A549 (cell line): ENCODE results near the gene EFEMP1. TPM values are rescaled to one million over a fixed set of nuclear protein-coding genes. Genes with fewer than 3 reads are reported as not detected.

Source experiments
- ATAC-seq, 2 experiments: fragments of 200-7000 bp in 1 of 2; fragments of >200 bp in 1 of 2; cut with Nextera tagmentation in 1 of 2; cut with Tn5 transposase in 1 of 2; 3 replicates each; pipeline versions ENCODE4 v1.8.0 to v1.9.1; 2018 to 2020; ENCODE audit warnings: mild to moderate bottlenecking in 1 of 2, moderate library complexity in 1 of 2
- CTCF ChIA-PET: fragments of 300-600 bp; sonication (Branson Sonifier 250); formaldehyde crosslinking; extraction: SDS; loops from one replicate; lab custom pipeline; 2021; ENCODE audit warnings: antibody characterized with exemption, inconsistent platforms; lab: Yijun Ruan, JAX
- POLR2A ChIA-PET: fragments of 350-600 bp; formaldehyde crosslinking; extraction: SDS; loops from one replicate; lab custom pipeline; 2021; ENCODE audit warnings: antibody characterized with exemption, inconsistent platforms; lab: Yijun Ruan, JAX
- DNase-seq, 2 experiments: peaks; one replicate each; pipeline versions ENCODE4 v3.0.0 to v3.0.0-alpha.2; 2011 to 2016; ENCODE audit warnings: low read depth in 1 of 2, low spot score in 1 of 2
- FAIRE-seq: peaks from 2 replicates; lab custom pipeline; 2011; peaks lifted over from hg19 to GRCh38; lab: Jason Lieb, UNC
- H3K27ac ChIP-seq, 2 experiments: fragments of >200 bp; sonication (Bioruptor Twin); formaldehyde crosslinking; 3 replicates each; pipeline ENCODE4 v1.5.1; 2016 to 2017
- H3K4me1 ChIP-seq: fragments of >200 bp; sonication (Bioruptor Twin); formaldehyde crosslinking; 3 replicates; pipeline ENCODE4 v1.6.1; 2016
- H3K4me2 ChIP-seq: fragments of >200 bp; sonication (Bioruptor Twin); formaldehyde crosslinking; 3 replicates; pipeline ENCODE4 v1.6.1; 2016
- H3K4me3 ChIP-seq: fragments of >200 bp; sonication (Bioruptor Twin); formaldehyde crosslinking; 3 replicates; pipeline ENCODE4 v1.5.1; 2016
- H3K9me3 ChIP-seq: fragments of >200 bp; sonication (Bioruptor Twin); formaldehyde crosslinking; 3 replicates; pipeline ENCODE4 v1.6.1; 2016
- CBX2 ChIP-seq: fragments of 200-600 bp; sonication (generic); IDR thresholded peaks from 2 replicates; pipeline ENCODE4 v1.6.1; 2016; ENCODE audit warnings: low read depth, mild to moderate bottlenecking, borderline replicate concordance
- CEBPB ChIP-seq, 2 experiments: fragments of >200 bp in 1 of 2; sonication (Bioruptor Twin) in 1 of 2; formaldehyde crosslinking in 1 of 2; IDR thresholded peaks; 2 replicates each; pipeline ENCODE4 v1.6.1; 2012 to 2016
- CHD2 ChIP-seq: fragments of 150-350 bp; IDR thresholded peaks from 2 replicates; pipeline ENCODE4 v1.6.1; 2014; ENCODE audit warnings: low read length; ENCODE audit not compliant: partially characterized antibody
- FOXS1 ChIP-seq: fragments of 250-450 bp; sonication (Bioruptor Pico); IDR thresholded peaks from 2 replicates; pipeline ENCODE4 v1.5.0; 2020; ENCODE audit warnings: mild to moderate bottlenecking, moderate library complexity
- HEYL ChIP-seq: fragments of 250-450 bp; sonication (Bioruptor Pico); IDR thresholded peaks from 2 replicates; pipeline ENCODE4 v1.8.0; 2021; ENCODE audit warnings: mild to moderate bottlenecking, moderate library complexity
- HOXA7 ChIP-seq: fragments of 250-450 bp; sonication (Bioruptor Pico); IDR thresholded peaks from 2 replicates; pipeline ENCODE4 v1.5.0; 2020; ENCODE audit warnings: mild to moderate bottlenecking, moderate library complexity
- HOXB13 ChIP-seq: fragments of 250-450 bp; sonication (Bioruptor Pico); IDR thresholded peaks from 2 replicates; pipeline ENCODE4 v1.5.0; 2020; ENCODE audit warnings: low read depth, mild to moderate bottlenecking, moderate library complexity
- JUNB ChIP-seq: fragments of >200 bp; sonication (Bioruptor Twin); formaldehyde crosslinking; IDR thresholded peaks from 2 replicates; pipeline ENCODE4 v1.6.1; 2016
- KDM1A ChIP-seq: fragments of 200-600 bp; sonication (generic); IDR thresholded peaks from 2 replicates; pipeline ENCODE4 v1.6.1; 2016; ENCODE audit warnings: low read depth, mild to moderate bottlenecking
- KDM5A ChIP-seq: fragments of 200-600 bp; sonication (generic); IDR thresholded peaks from 2 replicates; pipeline ENCODE4 v1.6.1; 2016; ENCODE audit warnings: antibody characterized with exemption, mild to moderate bottlenecking
- MAFK ChIP-seq: fragments of 450-650 bp; IDR thresholded peaks from 2 replicates; pipeline ENCODE4 v1.6.1; 2014; ENCODE audit not compliant: partially characterized antibody
- MYC ChIP-seq: IDR thresholded peaks from 2 replicates; pipeline ENCODE4 v1.6.1; 2012; ENCODE audit warnings: mild to moderate bottlenecking, inconsistent platforms, low read length, improper control_type of control experiment, borderline replicate concordance
- NPAS2 ChIP-seq: fragments of 250-450 bp; sonication (Bioruptor Pico); IDR thresholded peaks from 2 replicates; pipeline ENCODE4 v1.8.0; 2022; ENCODE audit warnings: mild to moderate bottlenecking, moderate library complexity, borderline replicate concordance
- PHF8 ChIP-seq: fragments of 200-600 bp; sonication (generic); IDR thresholded peaks from 2 replicates; pipeline ENCODE4 v1.6.1; 2016; ENCODE audit warnings: low read depth, mild to moderate bottlenecking, antibody characterized with exemption, moderate library complexity, borderline replicate concordance
- POLR2A ChIP-seq: IDR thresholded peaks from 2 replicates; pipeline ENCODE4 v1.6.1; 2012; ENCODE audit warnings: mild to moderate bottlenecking, low read length
- POLR2AphosphoS2 ChIP-seq: conservative IDR thresholded peaks from 2 replicates; pipeline ENCODE4 v1.6.1; 2012; ENCODE audit warnings: low read length, improper control_type of control experiment, inconsistent platforms
- RAD21 ChIP-seq, 2 experiments: fragments of >200 bp in 1 of 2; sonication (Bioruptor Twin) in 1 of 2; formaldehyde crosslinking in 1 of 2; IDR thresholded peaks in 1 of 2; conservative IDR thresholded peaks in 1 of 2; 2 replicates in 1 of 2; 3 replicates in 1 of 2; pipeline ENCODE4 v1.6.1; 2012 to 2018; ENCODE audit warnings: inconsistent platforms in 1 of 2
- RARB ChIP-seq: fragments of 250-450 bp; sonication (Bioruptor Pico); IDR thresholded peaks from 2 replicates; pipeline ENCODE4 v1.8.0; 2021; ENCODE audit warnings: mild to moderate bottlenecking, moderate library complexity
- RCOR1 ChIP-seq: fragments of 150-350 bp; IDR thresholded peaks from 2 replicates; pipeline ENCODE4 v1.6.1; 2014; ENCODE audit warnings: antibody characterized with exemption, low read length, low read depth
- RFX5 ChIP-seq: fragments of 450-650 bp; IDR thresholded peaks from 2 replicates; pipeline ENCODE4 v1.7.1; 2014; ENCODE audit warnings: antibody characterized with exemption, mild to moderate bottlenecking, moderate library complexity
- RNF2 ChIP-seq: fragments of 200-600 bp; sonication (generic); IDR thresholded peaks from 2 replicates; pipeline ENCODE4 v1.6.1; 2016; ENCODE audit warnings: low read depth, mild to moderate bottlenecking, antibody characterized with exemption, moderate library complexity, borderline replicate concordance
- SMC3 ChIP-seq: fragments of >200 bp; sonication (Bioruptor Twin); formaldehyde crosslinking; IDR thresholded peaks from 3 replicates; pipeline ENCODE4 v1.6.1; 2018; ENCODE audit warnings: inconsistent platforms
- SREBF2 ChIP-seq: fragments of 450-650 bp; IDR thresholded peaks from 2 replicates; pipeline ENCODE4 v1.6.1; 2014; ENCODE audit warnings: mild to moderate bottlenecking, moderate library complexity
- TFCP2L1 ChIP-seq: fragments of 250-450 bp; sonication (Bioruptor Pico); IDR thresholded peaks from 2 replicates; pipeline ENCODE4 v1.5.0; 2021; ENCODE audit warnings: mild to moderate bottlenecking
- ZC3H11A ChIP-seq: fragments of 450-650 bp; IDR thresholded peaks from 2 replicates; pipeline ENCODE4 v1.6.1; 2014; ENCODE audit warnings: antibody characterized with exemption, mild to moderate bottlenecking
- ZFP36 ChIP-seq: fragments of 450-650 bp; IDR thresholded peaks from 2 replicates; pipeline ENCODE4 v1.6.1; 2014; ENCODE audit warnings: borderline replicate concordance; ENCODE audit not compliant: partially characterized antibody
- ZSCAN20 ChIP-seq: fragments of 250-450 bp; sonication (Bioruptor Pico); IDR thresholded peaks from 2 replicates; pipeline ENCODE4 v1.8.0; 2022; ENCODE audit warnings: mild to moderate bottlenecking, moderate library complexity
- WGBS: methylation state at CpG from one replicate; pipeline ENCODE4 v1.1.6; 2017; ENCODE audit errors: missing lambda C conversion rate; 5-methylcytosine and 5-hydroxymethylcytosine counted together
- polyA plus RNA-seq, 4 experiments: library from polyadenylated mRNA; depleted of rRNA in 3 of 4; stranded (reverse); fragments of >200 nt; fragmentation: RNase III in 1 of 4; extraction: RNeasy Plus Mini Kit Qiagen cat#74134 plus additional on column Dnase treatment in 1 of 4; gene quantifications; 2 replicates in 3 of 4; 3 replicates in 1 of 4; pipeline ENCODE4 v1.2.3, GENCODE V29; 2011 to 2017
- TF ChIP-seq, protein P1 (sequence below): fragments of >200 bp; sonication (Bioruptor Twin); formaldehyde crosslinking; IDR thresholded peaks from 3 replicates; pipeline ENCODE4 v1.6.1; 2016
- TF ChIP-seq, protein P2 (sequence below): fragments of 450-650 bp; IDR thresholded peaks from 2 replicates; pipeline ENCODE4 v1.6.1; 2014; ENCODE audit warnings: antibody characterized with exemption
- TF ChIP-seq, protein P3 (sequence below): fragments of 250-450 bp; sonication (Bioruptor Pico); IDR thresholded peaks from 2 replicates; pipeline ENCODE4 v1.5.0; 2021; ENCODE audit warnings: mild to moderate bottlenecking, moderate library complexity, borderline replicate concordance
- TF ChIP-seq, protein P4 (sequence below): IDR thresholded peaks from 2 replicates; pipeline ENCODE4 v1.6.1; 2012; ENCODE audit warnings: low read depth, borderline replicate concordance

The EFEMP1 gene
- polyA plus RNA-seq, 2 of the 4 experiments (the other 2 are of a cell fraction): 48.5 to 59.2 TPM

DNA sequence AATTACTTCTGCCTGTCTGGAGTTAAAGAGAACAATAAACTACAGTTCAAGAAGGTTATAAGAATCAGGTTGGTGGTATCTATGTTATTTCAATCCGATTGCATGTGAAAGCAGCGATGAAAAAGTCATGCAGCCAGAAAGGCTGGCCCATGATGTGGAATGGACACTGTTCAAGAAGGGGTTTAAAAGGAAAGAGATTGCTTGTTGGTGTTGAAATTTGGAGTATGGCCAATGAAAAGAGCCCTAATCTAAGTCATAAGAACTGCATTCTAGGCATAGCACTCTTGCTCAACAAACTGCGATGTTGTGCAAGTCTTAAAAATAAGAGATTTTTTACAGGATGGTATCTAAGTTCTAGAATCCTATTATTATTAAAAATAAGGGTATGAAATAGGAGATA is 61.3 kb downstream of the EFEMP1 start (continued):
- TF ChIP-seq, protein P1, sequence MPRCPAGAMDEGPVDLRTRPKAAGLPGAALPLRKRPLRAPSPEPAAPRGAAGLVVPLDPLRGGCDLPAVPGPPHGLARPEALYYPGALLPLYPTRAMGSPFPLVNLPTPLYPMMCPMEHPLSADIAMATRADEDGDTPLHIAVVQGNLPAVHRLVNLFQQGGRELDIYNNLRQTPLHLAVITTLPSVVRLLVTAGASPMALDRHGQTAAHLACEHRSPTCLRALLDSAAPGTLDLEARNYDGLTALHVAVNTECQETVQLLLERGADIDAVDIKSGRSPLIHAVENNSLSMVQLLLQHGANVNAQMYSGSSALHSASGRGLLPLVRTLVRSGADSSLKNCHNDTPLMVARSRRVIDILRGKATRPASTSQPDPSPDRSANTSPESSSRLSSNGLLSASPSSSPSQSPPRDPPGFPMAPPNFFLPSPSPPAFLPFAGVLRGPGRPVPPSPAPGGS: peak; percentile 58; the same call in 1 of the 3 replicates
- TF ChIP-seq ZSCAN20: peak; percentile 79; the same call in 1 of the 2 replicates
- no peak for TF ChIP-seq KDM5A
- no peak for TF ChIP-seq POLR2AphosphoS2
- peak; percentile 75; the same call in 1 of the 2 replicates for TF ChIP-seq HOXA7 (CRISPR knock-in tag)

DNA sequence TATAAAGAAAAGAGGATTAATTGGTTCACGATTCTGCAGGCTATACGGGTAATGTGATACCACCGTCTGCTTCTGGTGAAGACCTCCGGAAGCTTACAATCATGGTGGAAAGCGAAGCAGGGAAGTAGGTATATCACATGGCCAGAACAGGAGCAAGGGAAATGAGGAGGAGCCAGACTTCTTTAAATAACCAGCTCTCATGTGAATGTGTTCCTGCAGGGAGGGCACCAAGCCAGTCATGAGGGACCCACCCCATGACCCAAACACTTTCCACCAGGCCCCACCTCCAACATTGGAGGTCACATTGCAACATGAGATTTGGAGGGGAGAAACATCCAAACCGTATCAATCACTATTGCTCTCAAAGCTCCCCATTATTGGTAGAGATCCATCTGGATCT is 61.8 kb downstream of the EFEMP1 start:
- CTCF ChIA-PET: interaction anchor here (1.3 to 3.6 kb wide), 5 partner anchors 19 to 144 kb away, joined by 3 to 17 read pairs (median 4); no protein-coding TSS in a partner anchor
- Histone ChIP-seq H3K27ac (peak overlapping the region; percentile 89 to 90), H3K4me3 (no peak overlapping the region), H3K4me2 (peak overlapping the region; percentile 67), H3K9me3 (no peaks in the 10 kb centered on the region), H3K4me1 (peaks cover 48% of the 10 kb centered on the region)
- ATAC-seq: peak in 1 of 2 experiments; percentile 10; a peak in 3 of 6 replicates
- no peak for FAIRE-seq
- WGBS: 92% methylated on average over 6 of the region's 6 CpGs
- no peak for DNase-seq
- TF ChIP-seq ZFP36 (no peak), MYC (no peak), KDM5A (no peak), SREBF2 (no peak), ZC3H11A (no peak), POLR2AphosphoS2 (no peak), CBX2 (no peak), JUNB (no peak), SMC3 (no peak), KDM1A (no peak), RARB (no peak), POLR2A (no peak), TFCP2L1 (CRISPR knock-in tag) (no peak), RCOR1 (no peak), CHD2 (no peak), CEBPB (IDR thresholded peaks at IDR 0.05) (no peak)
- TF ChIP-seq, protein P1: no peak
- POLR2A ChIA-PET: interaction anchor here (1.6 to 2.1 kb wide), 2 partner anchors 20 to 23 kb away, joined by 5 to 15 read pairs; no protein-coding TSS in a partner anchor

DNA sequence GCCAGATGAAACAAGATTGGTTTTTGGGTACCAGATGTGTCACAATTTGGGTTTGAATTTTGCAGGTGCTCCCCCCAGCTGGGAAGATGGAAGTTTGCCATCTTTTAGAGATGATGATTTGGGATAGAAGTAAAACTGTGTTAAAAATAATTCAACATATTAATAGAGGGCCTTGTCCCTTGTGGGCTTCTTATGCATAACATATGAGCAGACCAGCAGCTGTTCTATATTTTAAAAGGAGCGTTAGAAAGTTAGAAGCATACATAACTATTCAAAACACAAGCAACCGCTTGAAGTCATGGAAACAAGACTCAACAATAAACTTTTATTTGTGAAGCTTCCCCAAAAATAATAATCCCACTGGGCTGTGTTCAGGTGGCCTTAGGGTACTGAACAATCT is 62.8 kb downstream of the EFEMP1 start:
- Histone ChIP-seq H3K27ac (peak overlapping the region; percentile 89 to 90), H3K4me3 (no peak overlapping the region), H3K9me3 (no peaks in the 10 kb centered on the region), H3K4me1 (peaks cover 52% of the 10 kb centered on the region), H3K4me2 (no peak overlapping the region)
- no peak for FAIRE-seq
- TF ChIP-seq TFCP2L1 (CRISPR knock-in tag) (no peak), RAD21 (conservative IDR thresholded peaks at IDR 0.05 in 1 of 2, IDR thresholded peaks at IDR 0.05 in 1 of 2) (no peak), SMC3 (no peak), CEBPB (IDR thresholded peaks at IDR 0.05) (no peak), RFX5 (no peak), MYC (no peak), HOXB13 (CRISPR knock-in tag) (no peak), FOXS1 (CRISPR knock-in tag) (no peak), KDM1A (no peak), HEYL (no peak), RNF2 (no peak), NPAS2 (CRISPR knock-in tag) (no peak), PHF8 (no peak), RARB (no peak), MAFK (no peak)
- TF ChIP-seq, protein P2, sequence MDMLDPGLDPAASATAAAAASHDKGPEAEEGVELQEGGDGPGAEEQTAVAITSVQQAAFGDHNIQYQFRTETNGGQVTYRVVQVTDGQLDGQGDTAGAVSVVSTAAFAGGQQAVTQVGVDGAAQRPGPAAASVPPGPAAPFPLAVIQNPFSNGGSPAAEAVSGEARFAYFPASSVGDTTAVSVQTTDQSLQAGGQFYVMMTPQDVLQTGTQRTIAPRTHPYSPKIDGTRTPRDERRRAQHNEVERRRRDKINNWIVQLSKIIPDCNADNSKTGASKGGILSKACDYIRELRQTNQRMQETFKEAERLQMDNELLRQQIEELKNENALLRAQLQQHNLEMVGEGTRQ: no peak
- TF ChIP-seq, protein P3, sequence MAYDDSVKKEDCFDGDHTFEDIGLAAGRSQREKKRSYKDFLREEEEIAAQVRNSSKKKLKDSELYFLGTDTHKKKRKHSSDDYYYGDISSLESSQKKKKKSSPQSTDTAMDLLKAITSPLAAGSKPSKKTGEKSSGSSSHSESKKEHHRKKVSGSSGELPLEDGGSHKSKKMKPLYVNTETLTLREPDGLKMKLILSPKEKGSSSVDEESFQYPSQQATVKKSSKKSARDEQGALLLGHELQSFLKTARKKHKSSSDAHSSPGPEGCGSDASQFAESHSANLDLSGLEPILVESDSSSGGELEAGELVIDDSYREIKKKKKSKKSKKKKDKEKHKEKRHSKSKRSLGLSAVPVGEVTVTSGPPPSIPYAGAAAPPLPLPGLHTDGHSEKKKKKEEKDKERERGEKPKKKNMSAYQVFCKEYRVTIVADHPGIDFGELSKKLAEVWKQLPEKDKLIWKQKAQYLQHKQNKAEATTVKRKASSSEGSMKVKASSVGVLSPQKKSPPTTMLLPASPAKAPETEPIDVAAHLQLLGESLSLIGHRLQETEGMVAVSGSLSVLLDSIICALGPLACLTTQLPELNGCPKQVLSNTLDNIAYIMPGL (CRISPR knock-in tag): no peak
- TF ChIP-seq, protein P4, sequence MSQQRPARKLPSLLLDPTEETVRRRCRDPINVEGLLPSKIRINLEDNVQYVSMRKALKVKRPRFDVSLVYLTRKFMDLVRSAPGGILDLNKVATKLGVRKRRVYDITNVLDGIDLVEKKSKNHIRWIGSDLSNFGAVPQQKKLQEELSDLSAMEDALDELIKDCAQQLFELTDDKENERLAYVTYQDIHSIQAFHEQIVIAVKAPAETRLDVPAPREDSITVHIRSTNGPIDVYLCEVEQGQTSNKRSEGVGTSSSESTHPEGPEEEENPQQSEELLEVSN: no peak
- no peak for ATAC-seq
- CTCF ChIA-PET: interaction anchor here (0.8 to 3.6 kb wide), 3 partner anchors 12 to 89 kb away, joined by 3 to 17 read pairs (median 8); no protein-coding TSS in a partner anchor
- POLR2A ChIA-PET: interaction anchor here (2.1 kb wide), 1 partner anchor 22 kb away, joined by 15 read pairs; no protein-coding TSS in a partner anchor
- WGBS: 70% methylated on average over 2 of the region's 2 CpGs
- DNase-seq: no peak
